Measurements from ENCODE around the gene BHLHE23.

BHLHE23 gene

GRCh38 chr20:62958388-62959100 is 48.2 kb downstream of the BHLHE23 start:
- DNase-seq: no peak

- no peak for DNase-seq
Observed at GRCh38 chr20:62957136-62958117, 49.3 kb downstream of the BHLHE23 start.

GRCh38 chr20:62956387-62957135 is 50.2 kb downstream of the BHLHE23 start:
- DNase-seq: no peak

Measured in activated naive CD4-positive, alpha-beta T cell (primary cell).